ENCODE measurements around the gene MYO10. TPM values are rescaled to one million over a fixed set of nuclear protein-coding genes. Genes with fewer than 3 reads are reported as not detected.
"Not testable (repeated sequence)": the region's sequence is repeated elsewhere in the genome, so short reads cannot be mapped to it uniquely, and the experiment has no call there.

MYO10 gene
- total RNA-seq (100 to 1,000 TPM in 1 of 2 donors, 10 to 100 TPM in 1; 99.8 to 102 TPM), polyA plus RNA-seq (ENCODE audit: insufficient read depth, low read depth, low replicate concordance) (37.8 TPM)
- long read RNA-seq, donor 1, partial matches to known transcripts: 30 of 30 reads
- long read RNA-seq, donor 1, other reads (novel, unspliced or antisense): 0 of 30 reads
- long read RNA-seq, donor 2, partial matches to known transcripts: 7 of 7 reads
- long read RNA-seq, donor 2, other reads (novel, unspliced or antisense): 0 of 7 reads

GRCh38 chr5:16936150-16936988 is at the start of gene MYO10:
Gene MYO10 (minus strand): TSS chr5:16936288. CDS start chr5:16935808, 480 bp downstream.
- no peaks in the 10 kb centered on the region for H3K36me3 ChIP-seq (ENCODE audit: low read depth, missing control alignments)
- peak; percentile 91 for DNase-seq
- H3K27me3 ChIP-seq: no peaks in the 10 kb centered on the region
- H3K4me3 ChIP-seq: peak within 1 kb of the TSS; percentile 81 to 99
- TF ChIP-seq CTCF (IDR thresholded peaks at IDR 0.05) (no peak), POLR2A (IDR thresholded peaks at IDR 0.05) (no peak)
- H3K9me3 ChIP-seq: no peaks in the 10 kb centered on the region
- peak within 1 kb of the TSS; percentile 68 to 79 for H3K27ac ChIP-seq
- peaks cover 19% of the 10 kb centered on the region for H3K4me1 ChIP-seq
- 0% methylated on average over 14 to 39 of the region's 70 CpGs for WGBS, 2 donors
- intact Hi-C loops (cut with DNase I; ENCODE audit: low total_unique reads): loop anchor here (10.0 kb wide), 2 partner anchors 132 to 248 kb away; no protein-coding TSS in a partner anchor

DNA sequence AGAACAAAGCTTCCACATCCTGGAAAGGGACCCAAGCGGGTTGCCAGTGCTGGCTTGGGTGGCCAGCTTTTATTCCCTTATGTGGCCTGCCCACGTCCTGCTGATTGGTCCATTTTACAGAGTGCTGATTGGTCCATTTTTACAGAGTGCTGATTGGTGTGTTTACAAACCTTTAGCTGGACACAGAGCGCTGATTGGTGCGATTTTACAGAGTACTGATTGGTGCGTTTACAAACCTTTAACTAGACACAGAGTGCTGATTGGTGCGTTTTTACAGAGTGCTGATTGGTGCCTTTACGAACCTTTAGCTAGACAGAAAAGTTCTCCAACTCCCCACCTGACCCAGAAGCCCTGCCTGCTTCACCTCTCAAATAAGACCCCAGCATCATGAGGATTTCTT is 49.2 kb upstream of the MYO10 start:
- H3K27ac ChIP-seq; H3K27me3 ChIP-seq; intact Hi-C loops (cut with DNase I; ENCODE audit: low total_unique reads); H3K9me3 ChIP-seq; H3K4me3 ChIP-seq; H3K36me3 ChIP-seq (ENCODE audit: low read depth, missing control alignments); DNase-seq: not testable (repeated sequence)
- 88 to 92% methylated on average over 7 of the region's 7 CpGs for WGBS, 2 donors
- peaks cover 12% of the 10 kb centered on the region for H3K4me1 ChIP-seq

GRCh38 chr5:16983972-16984371 is 47.9 kb upstream of the MYO10 start:
- peak overlapping the region; percentile 44 to 70 for H3K27ac ChIP-seq
- no peak for DNase-seq
- H3K27me3 ChIP-seq: no peaks in the 10 kb centered on the region
- intact Hi-C loops (cut with DNase I; ENCODE audit: low total_unique reads): no loop called here
- H3K9me3 ChIP-seq: no peaks in the 10 kb centered on the region
- no peak overlapping the region for H3K4me3 ChIP-seq
- no peak for TF ChIP-seq POLR2A (IDR thresholded peaks at IDR 0.05)
- no peak for TF ChIP-seq CTCF (IDR thresholded peaks at IDR 0.05)
- H3K36me3 ChIP-seq (ENCODE audit: low read depth, missing control alignments): no peaks in the 10 kb centered on the region
- H3K4me1 ChIP-seq: peaks cover 12% of the 10 kb centered on the region
- 79 to 86% methylated on average over 1 of the region's 1 CpG for WGBS, 2 donors

- 21 to 27% methylated on average over 9 of the region's 9 CpGs for WGBS, 2 donors
- peak; percentile 83 for DNase-seq
These were observed 47.0 kb upstream of the MYO10 start for GRCh38 chr5:16983022-16983639.

More at GRCh38 chr5:16983022-16983639, 47.0 kb upstream of the MYO10 start:
- Histone ChIP-seq H3K27ac (peak overlapping the region; percentile 44 to 70), H3K36me3 (ENCODE audit: low read depth, missing control alignments) (no peaks in the 10 kb centered on the region), H3K27me3 (no peaks in the 10 kb centered on the region), H3K4me1 (peaks cover 12% of the 10 kb centered on the region), H3K9me3 (no peaks in the 10 kb centered on the region), H3K4me3 (no peak overlapping the region)
- TF ChIP-seq CTCF (IDR thresholded peaks at IDR 0.05) (no peak), POLR2A (IDR thresholded peaks at IDR 0.05) (no peak)
- intact Hi-C loops (cut with DNase I; ENCODE audit: low total_unique reads): no loop called here
